ENCODE results near the gene CPHXL.

DNA sequence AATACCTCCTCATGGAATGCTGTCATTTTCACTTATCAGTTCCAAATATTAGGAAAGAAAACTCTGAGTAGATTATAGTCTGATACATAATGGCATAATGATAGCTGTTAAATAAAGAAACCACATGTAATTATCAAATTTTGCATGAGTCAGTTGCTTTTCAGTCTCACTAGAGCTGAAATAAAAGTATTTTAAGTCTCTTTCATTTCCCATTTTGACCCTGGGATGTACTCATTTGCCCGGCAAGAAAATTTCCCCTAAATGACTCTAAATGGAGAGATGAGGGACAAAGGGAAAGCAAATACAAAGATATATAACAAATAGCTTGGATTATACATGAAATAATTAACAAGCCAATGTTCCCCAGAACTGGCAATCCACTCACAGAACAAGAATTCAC, 47.9 kb upstream of the CPHXL start:
- TF ChIP-seq, protein P1, sequence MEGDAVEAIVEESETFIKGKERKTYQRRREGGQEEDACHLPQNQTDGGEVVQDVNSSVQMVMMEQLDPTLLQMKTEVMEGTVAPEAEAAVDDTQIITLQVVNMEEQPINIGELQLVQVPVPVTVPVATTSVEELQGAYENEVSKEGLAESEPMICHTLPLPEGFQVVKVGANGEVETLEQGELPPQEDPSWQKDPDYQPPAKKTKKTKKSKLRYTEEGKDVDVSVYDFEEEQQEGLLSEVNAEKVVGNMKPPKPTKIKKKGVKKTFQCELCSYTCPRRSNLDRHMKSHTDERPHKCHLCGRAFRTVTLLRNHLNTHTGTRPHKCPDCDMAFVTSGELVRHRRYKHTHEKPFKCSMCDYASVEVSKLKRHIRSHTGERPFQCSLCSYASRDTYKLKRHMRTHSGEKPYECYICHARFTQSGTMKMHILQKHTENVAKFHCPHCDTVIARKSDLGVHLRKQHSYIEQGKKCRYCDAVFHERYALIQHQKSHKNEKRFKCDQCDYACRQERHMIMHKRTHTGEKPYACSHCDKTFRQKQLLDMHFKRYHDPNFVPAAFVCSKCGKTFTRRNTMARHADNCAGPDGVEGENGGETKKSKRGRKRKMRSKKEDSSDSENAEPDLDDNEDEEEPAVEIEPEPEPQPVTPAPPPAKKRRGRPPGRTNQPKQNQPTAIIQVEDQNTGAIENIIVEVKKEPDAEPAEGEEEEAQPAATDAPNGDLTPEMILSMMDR (IDR thresholded peaks at IDR 0.05; ENCODE audit: poor library complexity, severe bottlenecking), result no peak
- TF ChIP-seq, protein P2, sequence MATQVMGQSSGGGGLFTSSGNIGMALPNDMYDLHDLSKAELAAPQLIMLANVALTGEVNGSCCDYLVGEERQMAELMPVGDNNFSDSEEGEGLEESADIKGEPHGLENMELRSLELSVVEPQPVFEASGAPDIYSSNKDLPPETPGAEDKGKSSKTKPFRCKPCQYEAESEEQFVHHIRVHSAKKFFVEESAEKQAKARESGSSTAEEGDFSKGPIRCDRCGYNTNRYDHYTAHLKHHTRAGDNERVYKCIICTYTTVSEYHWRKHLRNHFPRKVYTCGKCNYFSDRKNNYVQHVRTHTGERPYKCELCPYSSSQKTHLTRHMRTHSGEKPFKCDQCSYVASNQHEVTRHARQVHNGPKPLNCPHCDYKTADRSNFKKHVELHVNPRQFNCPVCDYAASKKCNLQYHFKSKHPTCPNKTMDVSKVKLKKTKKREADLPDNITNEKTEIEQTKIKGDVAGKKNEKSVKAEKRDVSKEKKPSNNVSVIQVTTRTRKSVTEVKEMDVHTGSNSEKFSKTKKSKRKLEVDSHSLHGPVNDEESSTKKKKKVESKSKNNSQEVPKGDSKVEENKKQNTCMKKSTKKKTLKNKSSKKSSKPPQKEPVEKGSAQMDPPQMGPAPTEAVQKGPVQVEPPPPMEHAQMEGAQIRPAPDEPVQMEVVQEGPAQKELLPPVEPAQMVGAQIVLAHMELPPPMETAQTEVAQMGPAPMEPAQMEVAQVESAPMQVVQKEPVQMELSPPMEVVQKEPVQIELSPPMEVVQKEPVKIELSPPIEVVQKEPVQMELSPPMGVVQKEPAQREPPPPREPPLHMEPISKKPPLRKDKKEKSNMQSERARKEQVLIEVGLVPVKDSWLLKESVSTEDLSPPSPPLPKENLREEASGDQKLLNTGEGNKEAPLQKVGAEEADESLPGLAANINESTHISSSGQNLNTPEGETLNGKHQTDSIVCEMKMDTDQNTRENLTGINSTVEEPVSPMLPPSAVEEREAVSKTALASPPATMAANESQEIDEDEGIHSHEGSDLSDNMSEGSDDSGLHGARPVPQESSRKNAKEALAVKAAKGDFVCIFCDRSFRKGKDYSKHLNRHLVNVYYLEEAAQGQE (IDR thresholded peaks at IDR 0.05; ENCODE audit: borderline replicate concordance), result no peak
- TF ChIP-seq EP300 (conservative IDR thresholded peaks at IDR 0.05; ENCODE audit: poor library complexity, severe bottlenecking) (no peak), POLR2AphosphoS5 (IDR thresholded peaks at IDR 0.05) (no peak), SMC3 (conservative IDR thresholded peaks at IDR 0.05; ENCODE audit: poor library complexity) (no peak), RAD21 (conservative IDR thresholded peaks at IDR 0.05) (no peak), EZH2 (IDR thresholded peaks at IDR 0.05; ENCODE audit: borderline replicate concordance, insufficient read depth, low read length, poor library complexity, severe bottlenecking) (no peak)

Data from neural cell (in vitro differentiated cells).